GM23338 (cell line): Measurements from ENCODE around the gene VPS26C. TPM values are rescaled to one million over a fixed set of nuclear protein-coding genes. Genes with fewer than 3 reads are reported as not detected.

Source experiments
- ATAC-seq: fragments of 200-7000 bp; cut with Tn5 transposase; 3 replicates; pipeline ENCODE4 v1.9.1; 2020
- DNase-seq: peaks from one replicate; pipeline ENCODE4 v3.0.0-alpha.2; 2015; ENCODE audit warnings: low spot score
- H2AFZ ChIP-seq: fragments of 200-600 bp; sonication (generic); 2 replicates; pipeline ENCODE4 v1.8.0; 2016; ENCODE audit warnings: antibody characterized with exemption, mild to moderate bottlenecking, moderate library complexity
- H3F3A ChIP-seq: fragments of 200-600 bp; sonication (generic); replicated peaks from 2 replicates; pipeline ENCODE4 v1.8.0; 2017; ENCODE audit warnings: antibody characterized with exemption, mixed run types, low read depth
- H3K27ac ChIP-seq: fragments of 200-600 bp; sonication (generic); 2 replicates; pipeline ENCODE4 v1.6.1; 2016; ENCODE audit warnings: low read depth
- H3K27me3 ChIP-seq: fragments of 200-600 bp; sonication (generic); 2 replicates; pipeline ENCODE4 v1.8.0; 2016; ENCODE audit warnings: mild to moderate bottlenecking, mixed run types, moderate library complexity; ENCODE audit not compliant: insufficient read depth
- H3K36me3 ChIP-seq: fragments of 200-600 bp; sonication (generic); 2 replicates; pipeline ENCODE4 v1.8.0; 2016; ENCODE audit warnings: mild to moderate bottlenecking; ENCODE audit not compliant: insufficient read depth
- H3K4me1 ChIP-seq: fragments of 200-600 bp; sonication (generic); 2 replicates; pipeline ENCODE4 v1.8.0; 2016; ENCODE audit warnings: mild to moderate bottlenecking, moderate library complexity; ENCODE audit not compliant: insufficient read depth
- H3K4me2 ChIP-seq: fragments of 200-600 bp; sonication (generic); 2 replicates; pipeline ENCODE4 v1.7.1; 2017; ENCODE audit warnings: mixed run types
- H3K4me3 ChIP-seq: fragments of 200-600 bp; sonication (generic); 2 replicates; pipeline ENCODE4 v1.6.1; 2016; ENCODE audit warnings: mixed run types
- H3K79me2 ChIP-seq: fragments of 200-600 bp; sonication (generic); replicated peaks from 2 replicates; pipeline ENCODE4 v1.8.0; 2017; ENCODE audit warnings: mild to moderate bottlenecking; ENCODE audit not compliant: insufficient read depth
- H3K9me2 ChIP-seq: fragments of 200-600 bp; sonication (generic); 2 replicates; pipeline ENCODE4 v1.8.0; 2017; ENCODE audit not compliant: insufficient read depth
- H4K20me1 ChIP-seq: fragments of 200-600 bp; sonication (generic); replicated peaks from 2 replicates; pipeline ENCODE4 v1.8.0; 2017; ENCODE audit warnings: mild to moderate bottlenecking; ENCODE audit not compliant: insufficient read depth
- H3K27ac Mint-ChIP-seq: 2 replicates; pipeline ENCODE4 v1.8.0; 2020; ENCODE audit warnings: inconsistent platforms, mild to moderate bottlenecking, moderate library complexity, mixed read lengths
- H3K27me3 Mint-ChIP-seq: 3 replicates; pipeline ENCODE4 v1.8.0; 2022; ENCODE audit warnings: low read depth, mild to moderate bottlenecking, moderate library complexity, mixed read lengths, inconsistent platforms; ENCODE audit not compliant: insufficient read depth, poor library complexity
- H3K36me3 Mint-ChIP-seq: 3 replicates; pipeline ENCODE4 v1.8.0; 2021; ENCODE audit warnings: low read depth, mild to moderate bottlenecking, inconsistent platforms, moderate library complexity, mixed read lengths
- H3K4me1 Mint-ChIP-seq: 3 replicates; pipeline ENCODE4 v1.8.0; 2020; ENCODE audit warnings: mild to moderate bottlenecking, inconsistent platforms, mixed read lengths
- H3K4me3 Mint-ChIP-seq: 3 replicates; pipeline ENCODE4 v1.8.0; 2021; ENCODE audit warnings: moderate library complexity, mild to moderate bottlenecking, inconsistent platforms, mixed read lengths
- H3K9me3 Mint-ChIP-seq: 3 replicates; pipeline ENCODE4 v1.8.0; 2020; ENCODE audit warnings: moderate library complexity, mild to moderate bottlenecking, inconsistent platforms, mixed read lengths
- CREB1 ChIP-seq: fragments of 250-450 bp; sonication (Bioruptor Pico); IDR thresholded peaks from 2 replicates; pipeline ENCODE4 v1.5.0; 2020; ENCODE audit warnings: low read depth, mild to moderate bottlenecking, moderate library complexity
- EZH2 ChIP-seq: fragments of 200-600 bp; sonication (generic); IDR thresholded peaks from one replicate; pipeline ENCODE4 v1.8.0; 2017; ENCODE audit warnings: antibody characterized with exemption, mild to moderate bottlenecking, low read depth; ENCODE audit not compliant: unreplicated experiment
- EZH2phosphoT487 ChIP-seq: fragments of 200-600 bp; sonication (generic); IDR thresholded peaks from one replicate; pipeline ENCODE4 v1.8.1; 2018; ENCODE audit warnings: antibody characterized with exemption; ENCODE audit not compliant: unreplicated experiment
- NANOG ChIP-seq: IDR thresholded peaks from 2 replicates; pipeline ENCODE4 v1.6.1; 2016; ENCODE audit warnings: antibody characterized with exemption, borderline replicate concordance
- POLR2AphosphoS5 ChIP-seq: IDR thresholded peaks from 2 replicates; pipeline ENCODE4 v1.6.1; 2016; ENCODE audit warnings: antibody characterized with exemption, low read depth
- ZNF114 ChIP-seq: fragments of 250-450 bp; sonication (Bioruptor Pico); IDR thresholded peaks from 2 replicates; pipeline ENCODE4 v1.5.0; 2020; ENCODE audit warnings: mild to moderate bottlenecking, moderate library complexity
- polyA plus RNA-seq: library from polyadenylated mRNA; unstranded; fragments of >200 nt; fragmentation: Nextera tagmentation; extraction: Ambion mirVana; gene quantifications from 2 replicates; pipeline ENCODE4 v1.2.1, GENCODE V29; 2016
- total RNA-seq: library from RNA; depleted of rRNA; stranded (reverse); fragments of >200 nt; shearing (Covaris generic); gene quantifications from 2 replicates; pipeline ENCODE4 v1.2.3, GENCODE V29; 2014
- TF ChIP-seq, protein P1 (sequence below): fragments of 250-450 bp; sonication (Bioruptor Pico); IDR thresholded peaks from 2 replicates; pipeline ENCODE4 v1.5.0; 2020; ENCODE audit warnings: mild to moderate bottlenecking, moderate library complexity
- TF ChIP-seq, protein P2 (sequence below): IDR thresholded peaks from one replicate; pipeline ENCODE4 v1.6.1; 2018; ENCODE audit warnings: antibody characterized with exemption; ENCODE audit not compliant: unreplicated experiment
- TF ChIP-seq, protein P3 (sequence below), 2 experiments: fragments of 200-600 bp in 1 of 2; sonication (generic) in 1 of 2; conservative IDR thresholded peaks; 2 replicates each; pipeline versions ENCODE4 v1.5.1 to v1.6.1; 2016 to 2017; ENCODE audit warnings: antibody characterized with exemption in 2 of 2, low read depth in 2 of 2, mild to moderate bottlenecking in 2 of 2, moderate library complexity in 1 of 2
- TF ChIP-seq, protein P4 (sequence below): IDR thresholded peaks from 2 replicates; pipeline ENCODE4 v1.6.1; 2016; ENCODE audit warnings: antibody characterized with exemption

VPS26C gene
- total and polyA plus RNA-seq, 2 experiments from 2014 or later: 45.1 to 91.2 TPM

DNA sequence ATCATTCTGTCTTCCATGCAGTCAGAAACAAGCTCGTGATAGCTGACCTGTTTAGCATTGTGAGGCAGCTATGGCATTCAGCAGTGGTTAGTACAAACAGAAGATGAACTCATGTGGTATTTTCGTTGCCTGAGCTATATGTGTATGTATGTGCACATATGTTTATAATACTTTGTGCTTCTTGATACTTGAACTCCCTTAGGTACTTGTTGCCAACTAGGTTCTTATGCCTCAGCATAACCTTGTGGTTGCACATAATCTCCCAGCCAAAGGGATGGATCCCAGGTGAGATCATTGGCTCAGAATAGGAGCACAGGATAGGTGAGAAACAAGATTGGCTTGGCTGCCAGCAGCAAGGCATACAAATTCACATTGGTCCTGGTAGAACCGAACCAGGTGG lies 86.1 kb downstream of the VPS26C start:
- ATAC-seq: no peak
- no peak overlapping the region for H3K4me3 ChIP-seq
- no peaks in the 10 kb centered on the region for H3K4me1 ChIP-seq
- no peak for TF ChIP-seq ZNF114 (CRISPR knock-in tag)
- TF ChIP-seq POLR2AphosphoS5: no peak
- no peak for TF ChIP-seq CREB1
- TF ChIP-seq, protein P1, sequence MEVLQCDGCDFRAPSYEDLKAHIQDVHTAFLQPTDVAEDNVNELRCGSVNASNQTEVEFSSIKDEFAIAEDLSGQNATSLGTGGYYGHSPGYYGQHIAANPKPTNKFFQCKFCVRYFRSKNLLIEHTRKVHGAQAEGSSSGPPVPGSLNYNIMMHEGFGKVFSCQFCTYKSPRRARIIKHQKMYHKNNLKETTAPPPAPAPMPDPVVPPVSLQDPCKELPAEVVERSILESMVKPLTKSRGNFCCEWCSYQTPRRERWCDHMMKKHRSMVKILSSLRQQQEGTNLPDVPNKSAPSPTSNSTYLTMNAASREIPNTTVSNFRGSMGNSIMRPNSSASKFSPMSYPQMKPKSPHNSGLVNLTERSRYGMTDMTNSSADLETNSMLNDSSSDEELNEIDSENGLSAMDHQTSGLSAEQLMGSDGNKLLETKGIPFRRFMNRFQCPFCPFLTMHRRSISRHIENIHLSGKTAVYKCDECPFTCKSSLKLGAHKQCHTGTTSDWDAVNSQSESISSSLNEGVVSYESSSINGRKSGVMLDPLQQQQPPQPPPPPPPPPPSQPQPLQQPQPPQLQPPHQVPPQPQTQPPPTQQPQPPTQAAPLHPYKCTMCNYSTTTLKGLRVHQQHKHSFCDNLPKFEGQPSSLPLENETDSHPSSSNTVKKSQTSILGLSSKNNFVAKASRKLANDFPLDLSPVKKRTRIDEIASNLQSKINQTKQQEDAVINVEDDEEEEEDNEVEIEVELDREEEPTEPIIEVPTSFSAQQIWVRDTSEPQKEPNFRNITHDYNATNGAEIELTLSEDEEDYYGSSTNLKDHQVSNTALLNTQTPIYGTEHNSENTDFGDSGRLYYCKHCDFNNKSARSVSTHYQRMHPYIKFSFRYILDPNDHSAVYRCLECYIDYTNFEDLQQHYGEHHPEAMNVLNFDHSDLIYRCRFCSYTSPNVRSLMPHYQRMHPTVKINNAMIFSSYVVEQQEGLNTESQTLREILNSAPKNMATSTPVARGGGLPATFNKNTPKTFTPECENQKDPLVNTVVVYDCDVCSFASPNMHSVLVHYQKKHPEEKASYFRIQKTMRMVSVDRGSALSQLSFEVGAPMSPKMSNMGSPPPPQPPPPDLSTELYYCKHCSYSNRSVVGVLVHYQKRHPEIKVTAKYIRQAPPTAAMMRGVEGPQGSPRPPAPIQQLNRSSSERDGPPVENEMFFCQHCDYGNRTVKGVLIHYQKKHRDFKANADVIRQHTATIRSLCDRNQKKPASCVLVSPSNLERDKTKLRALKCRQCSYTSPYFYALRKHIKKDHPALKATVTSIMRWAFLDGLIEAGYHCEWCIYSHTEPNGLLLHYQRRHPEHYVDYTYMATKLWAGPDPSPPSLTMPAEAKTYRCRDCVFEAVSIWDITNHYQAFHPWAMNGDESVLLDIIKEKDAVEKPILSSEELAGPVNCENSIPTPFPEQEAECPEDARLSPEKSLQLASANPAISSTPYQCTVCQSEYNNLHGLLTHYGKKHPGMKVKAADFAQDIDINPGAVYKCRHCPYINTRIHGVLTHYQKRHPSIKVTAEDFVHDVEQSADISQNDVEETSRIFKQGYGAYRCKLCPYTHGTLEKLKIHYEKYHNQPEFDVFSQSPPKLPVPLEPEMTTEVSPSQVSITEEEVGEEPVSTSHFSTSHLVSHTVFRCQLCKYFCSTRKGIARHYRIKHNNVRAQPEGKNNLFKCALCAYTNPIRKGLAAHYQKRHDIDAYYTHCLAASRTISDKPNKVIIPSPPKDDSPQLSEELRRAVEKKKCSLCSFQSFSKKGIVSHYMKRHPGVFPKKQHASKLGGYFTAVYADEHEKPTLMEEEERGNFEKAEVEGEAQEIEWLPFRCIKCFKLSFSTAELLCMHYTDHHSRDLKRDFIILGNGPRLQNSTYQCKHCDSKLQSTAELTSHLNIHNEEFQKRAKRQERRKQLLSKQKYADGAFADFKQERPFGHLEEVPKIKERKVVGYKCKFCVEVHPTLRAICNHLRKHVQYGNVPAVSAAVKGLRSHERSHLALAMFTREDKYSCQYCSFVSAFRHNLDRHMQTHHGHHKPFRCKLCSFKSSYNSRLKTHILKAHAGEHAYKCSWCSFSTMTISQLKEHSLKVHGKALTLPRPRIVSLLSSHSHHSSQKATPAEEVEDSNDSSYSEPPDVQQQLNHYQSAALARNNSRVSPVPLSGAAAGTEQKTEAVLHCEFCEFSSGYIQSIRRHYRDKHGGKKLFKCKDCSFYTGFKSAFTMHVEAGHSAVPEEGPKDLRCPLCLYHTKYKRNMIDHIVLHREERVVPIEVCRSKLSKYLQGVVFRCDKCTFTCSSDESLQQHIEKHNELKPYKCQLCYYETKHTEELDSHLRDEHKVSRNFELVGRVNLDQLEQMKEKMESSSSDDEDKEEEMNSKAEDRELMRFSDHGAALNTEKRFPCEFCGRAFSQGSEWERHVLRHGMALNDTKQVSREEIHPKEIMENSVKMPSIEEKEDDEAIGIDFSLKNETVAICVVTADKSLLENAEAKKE: no peak
- no peak for TF ChIP-seq NANOG
- TF ChIP-seq EZH2phosphoT487: no peak
- TF ChIP-seq, protein P2, sequence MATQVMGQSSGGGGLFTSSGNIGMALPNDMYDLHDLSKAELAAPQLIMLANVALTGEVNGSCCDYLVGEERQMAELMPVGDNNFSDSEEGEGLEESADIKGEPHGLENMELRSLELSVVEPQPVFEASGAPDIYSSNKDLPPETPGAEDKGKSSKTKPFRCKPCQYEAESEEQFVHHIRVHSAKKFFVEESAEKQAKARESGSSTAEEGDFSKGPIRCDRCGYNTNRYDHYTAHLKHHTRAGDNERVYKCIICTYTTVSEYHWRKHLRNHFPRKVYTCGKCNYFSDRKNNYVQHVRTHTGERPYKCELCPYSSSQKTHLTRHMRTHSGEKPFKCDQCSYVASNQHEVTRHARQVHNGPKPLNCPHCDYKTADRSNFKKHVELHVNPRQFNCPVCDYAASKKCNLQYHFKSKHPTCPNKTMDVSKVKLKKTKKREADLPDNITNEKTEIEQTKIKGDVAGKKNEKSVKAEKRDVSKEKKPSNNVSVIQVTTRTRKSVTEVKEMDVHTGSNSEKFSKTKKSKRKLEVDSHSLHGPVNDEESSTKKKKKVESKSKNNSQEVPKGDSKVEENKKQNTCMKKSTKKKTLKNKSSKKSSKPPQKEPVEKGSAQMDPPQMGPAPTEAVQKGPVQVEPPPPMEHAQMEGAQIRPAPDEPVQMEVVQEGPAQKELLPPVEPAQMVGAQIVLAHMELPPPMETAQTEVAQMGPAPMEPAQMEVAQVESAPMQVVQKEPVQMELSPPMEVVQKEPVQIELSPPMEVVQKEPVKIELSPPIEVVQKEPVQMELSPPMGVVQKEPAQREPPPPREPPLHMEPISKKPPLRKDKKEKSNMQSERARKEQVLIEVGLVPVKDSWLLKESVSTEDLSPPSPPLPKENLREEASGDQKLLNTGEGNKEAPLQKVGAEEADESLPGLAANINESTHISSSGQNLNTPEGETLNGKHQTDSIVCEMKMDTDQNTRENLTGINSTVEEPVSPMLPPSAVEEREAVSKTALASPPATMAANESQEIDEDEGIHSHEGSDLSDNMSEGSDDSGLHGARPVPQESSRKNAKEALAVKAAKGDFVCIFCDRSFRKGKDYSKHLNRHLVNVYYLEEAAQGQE: no peak
- TF ChIP-seq, protein P3, sequence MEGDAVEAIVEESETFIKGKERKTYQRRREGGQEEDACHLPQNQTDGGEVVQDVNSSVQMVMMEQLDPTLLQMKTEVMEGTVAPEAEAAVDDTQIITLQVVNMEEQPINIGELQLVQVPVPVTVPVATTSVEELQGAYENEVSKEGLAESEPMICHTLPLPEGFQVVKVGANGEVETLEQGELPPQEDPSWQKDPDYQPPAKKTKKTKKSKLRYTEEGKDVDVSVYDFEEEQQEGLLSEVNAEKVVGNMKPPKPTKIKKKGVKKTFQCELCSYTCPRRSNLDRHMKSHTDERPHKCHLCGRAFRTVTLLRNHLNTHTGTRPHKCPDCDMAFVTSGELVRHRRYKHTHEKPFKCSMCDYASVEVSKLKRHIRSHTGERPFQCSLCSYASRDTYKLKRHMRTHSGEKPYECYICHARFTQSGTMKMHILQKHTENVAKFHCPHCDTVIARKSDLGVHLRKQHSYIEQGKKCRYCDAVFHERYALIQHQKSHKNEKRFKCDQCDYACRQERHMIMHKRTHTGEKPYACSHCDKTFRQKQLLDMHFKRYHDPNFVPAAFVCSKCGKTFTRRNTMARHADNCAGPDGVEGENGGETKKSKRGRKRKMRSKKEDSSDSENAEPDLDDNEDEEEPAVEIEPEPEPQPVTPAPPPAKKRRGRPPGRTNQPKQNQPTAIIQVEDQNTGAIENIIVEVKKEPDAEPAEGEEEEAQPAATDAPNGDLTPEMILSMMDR (conservative IDR thresholded peaks at IDR 0.05; ENCODE audit: low read depth in 2 of 2): no peak
- TF ChIP-seq EZH2: no peak
- TF ChIP-seq, protein P4, sequence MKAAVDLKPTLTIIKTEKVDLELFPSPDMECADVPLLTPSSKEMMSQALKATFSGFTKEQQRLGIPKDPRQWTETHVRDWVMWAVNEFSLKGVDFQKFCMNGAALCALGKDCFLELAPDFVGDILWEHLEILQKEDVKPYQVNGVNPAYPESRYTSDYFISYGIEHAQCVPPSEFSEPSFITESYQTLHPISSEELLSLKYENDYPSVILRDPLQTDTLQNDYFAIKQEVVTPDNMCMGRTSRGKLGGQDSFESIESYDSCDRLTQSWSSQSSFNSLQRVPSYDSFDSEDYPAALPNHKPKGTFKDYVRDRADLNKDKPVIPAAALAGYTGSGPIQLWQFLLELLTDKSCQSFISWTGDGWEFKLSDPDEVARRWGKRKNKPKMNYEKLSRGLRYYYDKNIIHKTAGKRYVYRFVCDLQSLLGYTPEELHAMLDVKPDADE: no peak
- no peak for DNase-seq
- H3K27ac ChIP-seq: no peak overlapping the region
- no peak overlapping the region for H2AFZ ChIP-seq
- Mint-ChIP-seq H3K36me3 (peaks cover 8% of the 10 kb centered on the region), H3K27ac (no peak overlapping the region), H3K4me3 (no peak overlapping the region), H3K27me3 (no peaks in the 10 kb centered on the region), H3K4me1 (no peaks in the 10 kb centered on the region), H3K9me3 (no peaks in the 10 kb centered on the region)
- H3F3A ChIP-seq: no peaks in the 10 kb centered on the region
- no peak overlapping the region for H3K4me2 ChIP-seq
- no peaks in the 10 kb centered on the region for H4K20me1 ChIP-seq
- no peaks in the 10 kb centered on the region for H3K27me3 ChIP-seq
- 0 out of 2 replicates have a peak, but pooled peaks cover 5% of the 10 kb centered on the region for H3K9me2 ChIP-seq
- no peaks in the 10 kb centered on the region for H3K36me3 ChIP-seq
- no peaks in the 10 kb centered on the region for H3K79me2 ChIP-seq
